GM18520 (cell line): ENCODE data around the gene CCM2.

Source experiments
- ATAC-seq: cut with Tn5 transposase; IDR thresholded peaks from one replicate; pipeline ENCODE4 v1.9.1; 2021; ENCODE audit not compliant: unreplicated experiment

CCM2 gene

GRCh38 chr7:45061352-45061751, 61.4 kb downstream of the CCM2 start:
- no peak for ATAC-seq

- ATAC-seq, result no peak
These were observed 61.9 kb downstream of the CCM2 start for GRCh38 chr7:45061806-45062425.

- no peak for ATAC-seq
These were observed 64.2 kb downstream of the CCM2 start for GRCh38 chr7:45064047-45064725.

GRCh38 chr7:45065031-45065995, 65.3 kb downstream of the CCM2 start:
- no peak for ATAC-seq

GRCh38 chr7:45066409-45066808, 66.4 kb downstream of the CCM2 start:
- ATAC-seq, result no peak

GRCh38 chr7:45067582-45067981, 67.6 kb downstream of the CCM2 start:
- no peak for ATAC-seq

- no peak for ATAC-seq
These were observed 68.4 kb downstream of the CCM2 start for GRCh38 chr7:45068236-45069023.

- no peak for ATAC-seq
These were observed 69.6 kb downstream of the CCM2 start for GRCh38 chr7:45069444-45070253.

- ATAC-seq, result no peak
These were observed 70.2 kb downstream of the CCM2 start for GRCh38 chr7:45070254-45070642.

- ATAC-seq, result no peak
These were observed 71.5 kb downstream of the CCM2 start for GRCh38 chr7:45071528-45071927.

GRCh38 chr7:45072131-45073030, 72.4 kb downstream of the CCM2 start:
- ATAC-seq, result no peak

- no peak for ATAC-seq
These were observed 73.2 kb downstream of the CCM2 start for GRCh38 chr7:45073031-45073785.

GRCh38 chr7:45073786-45074527, 74.0 kb downstream of the CCM2 start:
- ATAC-seq, result no peak

GRCh38 chr7:45074528-45075354, 74.7 kb downstream of the CCM2 start:
- ATAC-seq, result no peak

GRCh38 chr7:45075355-45075644, 75.3 kb downstream of the CCM2 start:
- no peak for ATAC-seq

- ATAC-seq, result no peak
These were observed 76.1 kb downstream of the CCM2 start for GRCh38 chr7:45075871-45076796.
